NCI-H2227 (cell line): ENCODE data around the gene LRCH1.

ENCODE experiments used
- DNase-seq: peaks from one replicate; lab custom pipeline; 2025; ENCODE audit not compliant: unreplicated experiment; lab: John Stamatoyannopoulos, UW

LRCH1 gene

DNA sequence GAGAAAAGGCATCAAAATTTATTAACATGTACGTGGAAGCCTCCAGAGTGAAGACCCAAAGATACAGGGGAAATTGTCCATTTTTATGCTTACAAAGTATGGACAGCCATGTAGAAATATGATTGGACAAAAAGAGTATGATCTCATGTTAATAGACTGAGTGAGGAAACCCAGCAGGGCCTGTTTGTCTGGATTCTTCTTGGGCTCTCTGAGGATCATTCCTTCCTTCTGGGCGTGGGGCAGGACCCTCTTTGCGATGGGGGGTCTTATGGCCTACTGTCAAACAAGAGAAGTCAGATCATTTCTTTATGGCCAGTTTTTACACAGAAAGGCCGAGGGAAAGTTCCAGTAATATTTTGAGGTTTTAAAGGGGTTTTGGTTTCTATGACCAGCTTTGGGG, 133.2 kb downstream of the LRCH1 start:
- DNase-seq = no peak

DNA sequence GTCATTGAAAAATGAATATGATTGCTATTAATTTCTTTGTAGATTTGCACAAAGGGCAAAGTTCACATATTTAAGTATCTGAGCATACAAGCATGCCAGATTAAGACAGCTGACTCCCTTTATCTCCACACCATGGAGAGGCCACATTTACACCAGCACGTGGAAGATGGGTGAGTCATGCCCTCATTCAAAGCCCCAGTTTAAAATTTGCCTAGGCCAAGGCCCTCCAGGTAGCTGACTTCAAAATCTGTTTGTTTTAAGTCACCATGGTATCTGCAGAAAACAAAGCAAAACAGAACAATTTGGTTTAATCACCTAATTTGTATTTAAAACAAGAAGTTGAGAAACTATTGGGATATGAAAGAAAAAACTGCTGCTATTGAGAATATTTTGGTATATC, 134.8 kb downstream of the LRCH1 start:
- no peak for DNase-seq

DNA sequence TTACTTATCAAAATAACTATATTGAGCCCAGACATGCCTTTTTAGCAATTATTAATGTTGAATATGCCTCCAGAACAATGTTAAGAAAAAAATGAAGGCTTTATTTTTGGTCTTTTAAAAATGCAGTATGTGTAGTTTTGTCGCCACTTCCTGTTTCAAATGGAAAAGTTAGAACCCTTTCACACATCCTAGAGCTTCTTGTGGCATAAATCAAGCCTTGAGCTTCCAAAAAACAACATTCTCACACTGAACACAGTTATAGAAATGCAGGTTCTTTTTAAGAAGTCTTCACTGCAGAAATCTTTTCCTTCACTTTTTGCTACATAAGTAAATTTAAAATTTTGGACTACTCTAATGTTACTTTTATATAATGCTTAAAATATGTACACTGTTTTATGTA, 135.3 kb downstream of the LRCH1 start:
- DNase-seq = no peak

DNA sequence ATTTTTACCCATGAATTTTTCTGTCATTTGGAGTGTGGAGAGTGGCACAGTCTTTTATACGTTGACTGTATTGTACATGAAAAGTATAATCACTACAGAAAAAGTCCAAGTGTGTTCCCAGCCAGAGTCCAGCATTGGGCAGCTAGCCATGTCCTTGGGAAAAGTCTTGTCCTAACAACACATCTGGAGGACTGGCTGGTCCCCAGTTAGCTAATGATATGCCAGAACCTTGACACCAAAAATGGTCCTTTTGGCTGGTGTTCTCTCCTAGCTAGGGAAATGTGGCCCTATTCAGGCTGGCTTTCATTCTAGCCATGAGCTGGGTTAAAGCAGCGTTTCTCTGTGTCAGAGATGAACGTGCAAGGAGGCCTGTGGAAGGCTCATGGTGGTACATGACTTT, 145.0 kb downstream of the LRCH1 start:
- no peak for DNase-seq

DNA sequence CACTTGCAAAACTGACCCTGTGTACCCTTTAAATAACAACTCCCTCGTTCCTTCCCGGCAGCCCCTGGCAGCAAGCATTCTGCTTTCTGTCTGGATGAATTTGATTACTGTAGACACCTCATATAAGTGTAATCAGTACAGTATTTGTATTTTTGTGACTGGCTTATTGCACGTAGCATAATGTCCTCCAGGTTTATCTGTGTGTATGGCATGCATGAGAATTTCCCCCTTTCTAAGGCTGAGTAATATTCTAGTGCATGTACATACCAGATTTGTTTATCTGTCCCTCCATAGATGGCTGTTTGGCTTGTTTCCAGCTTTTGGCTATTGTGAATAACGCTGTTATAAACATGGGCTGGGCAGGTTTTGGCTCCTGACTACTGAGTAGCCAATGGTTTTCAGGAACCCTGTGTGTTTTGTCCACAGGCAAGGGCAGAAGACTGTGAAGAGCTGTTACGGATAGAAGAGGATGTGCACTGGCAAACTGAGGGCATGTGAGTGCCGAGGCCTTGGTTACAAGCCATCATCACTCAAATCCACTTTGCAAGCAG, 146.0 kb downstream of the LRCH1 start:
- DNase-seq = no peak

DNA sequence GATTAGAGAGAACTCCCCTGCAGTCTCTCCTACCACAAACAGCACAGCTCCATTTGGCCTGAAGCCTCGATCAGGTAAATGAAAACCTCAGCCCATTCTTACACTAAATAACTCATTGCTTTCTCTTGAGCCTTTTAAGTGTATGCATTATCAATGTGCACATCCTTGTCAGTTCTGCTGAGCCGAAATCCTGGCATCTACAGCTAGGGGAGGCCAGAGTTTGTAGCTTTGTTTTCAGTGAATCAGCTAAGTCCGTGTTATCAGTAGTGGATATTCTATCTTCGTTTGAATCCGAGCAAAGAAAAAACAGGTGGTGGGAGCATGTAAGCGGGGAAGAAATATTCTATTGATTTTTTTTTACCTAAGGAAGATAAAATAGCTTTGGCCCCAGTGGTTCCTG, 159.6 kb downstream of the LRCH1 start:
- no peak for DNase-seq

DNA sequence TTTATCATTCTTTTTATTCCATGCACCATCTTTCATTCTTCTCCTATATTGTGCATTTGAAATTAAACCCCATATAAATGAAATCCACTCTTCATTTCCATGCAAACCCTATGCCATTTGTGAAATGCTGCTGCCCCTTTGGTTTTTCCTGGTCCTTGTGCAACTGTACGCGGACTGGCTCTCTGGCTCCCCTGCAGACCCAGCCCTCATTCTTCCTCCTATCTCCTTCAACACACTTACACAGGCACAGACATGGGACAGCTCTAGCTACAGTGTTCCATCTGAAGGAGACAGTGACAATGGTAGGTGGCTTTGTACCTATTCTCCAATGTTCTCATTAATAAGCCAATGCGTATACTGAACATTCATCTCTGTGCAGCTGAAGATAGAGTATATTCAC, 162.4 kb downstream of the LRCH1 start:
- DNase-seq = no peak

DNA sequence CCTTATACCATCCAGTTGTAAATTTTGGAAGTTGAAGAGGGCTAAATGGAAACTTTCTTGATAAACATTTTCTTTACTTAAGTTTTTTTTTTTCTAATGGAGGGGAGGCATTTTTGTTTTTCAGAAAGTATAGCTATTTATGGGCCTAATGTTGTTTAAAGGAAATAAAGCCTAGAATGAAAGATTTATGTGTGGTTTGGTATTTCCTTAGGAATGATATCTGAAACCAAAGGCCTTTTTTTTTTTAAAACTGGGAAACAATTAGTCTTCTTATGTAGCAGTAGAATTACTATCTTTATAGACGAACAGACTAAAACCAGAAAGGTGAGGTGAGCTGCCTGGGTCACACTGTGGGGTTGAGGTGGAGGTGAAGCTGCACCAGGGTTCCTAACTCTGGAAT, 163.9 kb downstream of the LRCH1 start:
- no peak for DNase-seq

DNA sequence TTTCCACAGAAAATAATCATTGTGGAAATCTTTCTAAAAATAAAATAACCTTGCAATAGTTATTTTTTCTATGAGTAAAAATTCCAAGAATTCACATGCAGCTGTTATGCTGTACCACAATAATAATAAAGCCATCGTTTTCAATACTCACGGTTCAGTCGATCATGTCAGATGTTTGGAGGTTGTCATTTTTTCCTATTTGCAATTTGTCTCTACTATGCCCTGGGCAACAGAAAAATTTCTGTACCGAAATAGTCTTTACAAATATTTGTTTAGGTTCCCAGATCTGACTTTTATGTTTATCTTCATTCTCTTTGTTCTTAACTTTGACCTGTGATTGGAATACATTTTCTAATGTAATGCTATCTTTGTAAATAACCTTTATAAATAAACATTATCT, 164.3 kb downstream of the LRCH1 start:
- no peak for DNase-seq

DNA sequence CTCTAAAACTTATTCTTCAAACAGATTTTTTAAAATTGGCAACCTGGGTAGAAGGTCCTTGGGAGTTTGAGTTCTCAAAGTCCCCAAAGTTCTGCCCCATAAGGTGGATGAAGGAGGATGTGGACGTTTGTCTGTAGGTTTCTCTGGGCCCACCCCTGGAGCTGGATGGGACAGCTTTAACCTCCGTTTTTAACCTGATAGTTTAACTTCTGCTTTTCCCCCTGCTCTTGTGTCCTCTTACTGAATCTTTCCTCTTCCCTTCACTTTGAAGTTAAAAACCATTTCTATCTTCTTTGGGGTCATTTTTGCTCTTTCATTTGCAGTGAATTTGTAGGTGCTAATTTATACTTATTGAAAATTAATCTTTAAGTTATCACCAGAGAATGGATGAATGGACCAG, 164.9 kb downstream of the LRCH1 start:
- no peak for DNase-seq

DNA sequence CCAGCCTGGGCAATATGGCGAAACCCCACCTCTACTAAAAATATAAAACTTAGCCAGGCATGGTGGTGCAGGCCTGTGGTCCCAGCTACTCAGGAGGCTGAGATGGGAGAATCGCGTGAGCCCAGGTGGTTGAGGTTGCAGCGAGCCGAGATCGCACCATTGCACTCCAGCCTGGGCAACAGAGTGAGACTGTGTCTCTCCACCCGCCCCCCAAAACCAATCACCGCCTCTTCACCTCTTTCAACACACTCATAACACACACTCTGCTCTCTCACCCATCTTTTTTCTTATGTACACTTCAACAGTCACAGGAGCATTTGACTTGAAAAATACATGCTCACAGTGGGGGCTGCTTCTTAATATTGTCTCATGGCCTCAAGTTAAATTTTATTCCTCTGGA, 167.2 kb downstream of the LRCH1 start:
- DNase-seq = no peak

DNA sequence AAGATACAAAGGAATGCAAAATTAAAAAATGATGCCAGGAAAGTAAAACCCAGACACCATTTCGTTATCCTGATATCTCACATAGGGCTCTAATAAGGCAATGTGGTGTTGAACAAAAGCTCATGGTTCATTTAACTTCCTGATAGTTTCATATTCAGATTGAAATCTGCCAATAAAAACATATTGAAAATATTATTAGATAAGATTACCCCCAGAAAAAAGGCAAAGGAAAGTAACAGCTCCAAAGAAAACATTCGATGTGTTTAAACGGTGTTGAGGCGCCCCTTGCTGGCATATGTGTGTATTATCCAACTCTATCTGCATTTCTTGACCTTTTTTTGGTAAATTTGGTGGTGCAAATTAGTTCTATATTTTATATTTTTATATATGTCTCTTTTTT, 168.1 kb downstream of the LRCH1 start:
- DNase-seq = peak; percentile 22

DNA sequence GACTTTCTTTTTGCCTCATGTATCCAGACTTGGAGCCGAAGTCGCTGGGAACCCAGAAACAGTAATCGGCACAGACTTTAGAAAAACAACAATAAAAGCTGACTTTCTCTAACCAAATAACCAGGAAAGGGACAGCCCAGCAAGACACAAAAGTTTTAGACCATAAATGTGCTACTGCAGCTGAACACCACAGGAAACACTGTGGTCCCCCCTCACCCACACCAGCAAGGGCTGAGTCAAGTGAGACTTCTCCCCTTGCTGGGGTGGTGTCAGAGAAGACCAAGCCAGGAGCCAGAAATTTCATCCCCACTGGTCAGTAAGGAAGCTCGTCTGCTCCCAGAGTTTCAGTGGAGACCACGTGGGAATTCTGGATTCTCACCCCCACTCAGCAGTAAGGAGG, 173.4 kb downstream of the LRCH1 start:
- no peak for DNase-seq

DNA sequence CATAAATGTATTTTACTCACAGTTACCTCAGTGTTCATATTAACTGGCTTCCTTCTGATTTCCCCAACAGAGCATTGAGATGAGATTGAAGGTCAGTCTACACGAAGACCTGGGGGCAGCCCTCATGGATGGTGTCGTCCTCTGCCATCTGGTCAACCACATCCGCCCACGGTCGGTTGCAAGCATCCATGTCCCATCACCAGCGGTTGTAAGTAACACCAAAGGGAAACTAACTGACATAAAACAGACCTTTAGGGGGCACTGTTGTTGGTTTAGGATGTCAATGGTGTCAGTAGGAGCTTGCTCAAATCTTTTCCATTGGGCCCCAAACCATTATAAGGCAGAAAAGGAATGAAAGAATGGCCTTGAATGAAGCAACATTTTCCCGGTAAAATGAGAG, 175.8 kb downstream of the LRCH1 start:
- peak; percentile 0 for DNase-seq

DNA sequence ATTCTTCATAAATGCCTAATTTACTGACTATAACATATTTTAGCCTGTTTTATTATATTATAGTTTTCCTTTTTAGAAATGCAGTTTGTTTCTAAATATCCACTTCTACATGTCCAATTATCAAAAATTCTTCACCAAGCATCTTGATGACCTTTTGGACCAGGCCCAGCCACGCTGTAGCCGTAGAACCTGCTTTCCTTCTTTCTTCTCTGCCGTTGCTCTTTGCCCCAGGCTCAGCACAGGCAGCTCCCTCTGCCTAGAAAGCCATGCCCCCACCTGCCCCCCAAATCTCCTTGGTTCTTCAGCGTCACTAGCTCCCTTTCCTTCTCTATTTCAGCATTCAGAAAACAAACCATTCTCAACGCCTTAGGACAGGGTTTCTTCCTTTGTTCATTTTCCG, 178.6 kb downstream of the LRCH1 start:
- no peak for DNase-seq

DNA sequence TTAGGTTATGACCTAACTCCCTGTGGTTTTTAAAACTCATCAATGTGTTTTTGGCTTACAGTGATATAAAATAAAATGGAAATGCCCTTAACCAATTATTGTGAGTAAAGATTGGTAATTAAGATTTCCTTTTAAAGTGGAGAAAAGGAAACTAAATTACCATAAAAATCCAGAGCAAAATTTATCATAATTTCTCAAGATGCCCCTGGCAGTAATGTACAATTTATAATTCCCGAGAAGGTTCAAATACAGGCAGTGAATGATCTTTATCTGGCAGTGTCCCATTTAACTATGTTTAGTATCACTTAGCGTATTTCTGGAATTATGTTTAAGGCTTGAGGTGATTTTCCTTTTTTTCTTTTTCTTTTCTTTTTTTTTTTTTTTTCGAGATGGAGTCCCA, 182.5 kb downstream of the LRCH1 start:
- no peak for DNase-seq

DNA sequence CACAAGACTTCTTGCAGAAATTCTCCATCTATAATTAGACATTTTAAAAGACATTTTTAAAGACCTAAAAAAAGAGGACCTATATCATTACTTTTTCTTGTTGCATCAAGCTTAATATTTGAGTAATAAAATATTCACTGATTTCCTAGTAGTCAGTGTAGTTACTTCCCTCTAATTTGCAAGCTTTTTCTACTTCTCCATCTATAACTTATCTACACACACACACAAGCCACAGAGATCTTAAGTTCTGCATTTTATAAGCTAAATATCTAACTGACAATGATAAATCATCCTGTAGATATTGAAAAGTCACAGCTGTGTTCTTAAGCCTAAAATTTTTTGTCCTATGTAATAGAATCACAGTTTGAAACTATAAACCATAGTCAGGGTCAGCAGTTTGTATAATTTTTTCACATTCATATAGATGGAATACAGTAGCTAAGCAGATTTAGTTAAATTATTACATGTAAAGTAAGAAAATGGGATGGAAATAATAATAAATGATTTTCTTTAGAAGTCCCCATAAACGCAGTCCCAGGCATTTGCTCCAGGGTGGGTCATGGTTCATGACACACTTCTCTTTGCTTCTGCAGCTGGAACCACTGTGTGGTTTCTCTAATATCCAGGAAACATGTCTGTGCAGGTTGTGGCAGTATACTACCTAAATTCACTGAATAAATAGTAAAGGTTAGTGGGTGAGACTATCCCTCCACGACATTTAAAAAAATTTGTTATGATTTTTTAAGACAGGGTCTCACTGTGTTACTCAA, 183.8 kb downstream of the LRCH1 start:
- DNase-seq = no peak

DNA sequence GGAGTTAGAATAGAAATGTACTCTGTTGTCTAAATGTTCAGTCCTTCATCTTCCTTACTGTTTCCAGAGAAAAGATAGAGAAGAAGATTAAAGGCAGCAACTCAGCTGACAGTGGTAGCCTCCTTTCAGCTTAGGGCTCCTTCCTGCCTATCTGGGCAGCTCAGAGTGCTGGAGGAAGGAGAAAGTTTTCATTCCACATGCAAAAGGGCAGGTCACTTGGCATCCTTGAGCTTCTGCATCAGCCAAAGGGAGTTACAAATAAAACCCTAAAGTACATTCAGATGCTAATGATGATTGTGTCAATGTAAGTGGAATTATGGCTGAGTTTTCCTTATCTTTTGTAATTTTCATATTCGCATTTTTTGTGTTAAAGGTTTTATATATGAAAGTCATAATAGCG, 185.1 kb downstream of the LRCH1 start:
- no peak for DNase-seq

DNA sequence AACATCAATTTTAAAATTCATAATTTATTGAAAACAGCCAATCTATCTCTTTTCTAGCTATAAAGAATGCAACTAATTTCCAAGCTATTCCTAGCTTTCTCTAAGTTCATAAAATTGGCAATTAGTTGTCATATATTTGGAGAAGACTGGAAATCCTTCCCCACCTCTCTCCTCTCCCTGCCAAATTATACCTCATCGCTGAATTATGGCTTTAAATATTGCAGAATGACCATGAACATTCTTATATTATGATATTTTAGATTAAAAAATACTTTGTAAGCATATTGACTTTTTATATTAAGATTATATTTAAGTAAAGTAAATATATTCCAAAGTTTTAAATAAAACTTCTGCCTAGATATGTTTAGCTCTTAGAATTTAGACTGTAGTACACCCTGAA, 185.8 kb downstream of the LRCH1 start:
- no peak for DNase-seq

DNA sequence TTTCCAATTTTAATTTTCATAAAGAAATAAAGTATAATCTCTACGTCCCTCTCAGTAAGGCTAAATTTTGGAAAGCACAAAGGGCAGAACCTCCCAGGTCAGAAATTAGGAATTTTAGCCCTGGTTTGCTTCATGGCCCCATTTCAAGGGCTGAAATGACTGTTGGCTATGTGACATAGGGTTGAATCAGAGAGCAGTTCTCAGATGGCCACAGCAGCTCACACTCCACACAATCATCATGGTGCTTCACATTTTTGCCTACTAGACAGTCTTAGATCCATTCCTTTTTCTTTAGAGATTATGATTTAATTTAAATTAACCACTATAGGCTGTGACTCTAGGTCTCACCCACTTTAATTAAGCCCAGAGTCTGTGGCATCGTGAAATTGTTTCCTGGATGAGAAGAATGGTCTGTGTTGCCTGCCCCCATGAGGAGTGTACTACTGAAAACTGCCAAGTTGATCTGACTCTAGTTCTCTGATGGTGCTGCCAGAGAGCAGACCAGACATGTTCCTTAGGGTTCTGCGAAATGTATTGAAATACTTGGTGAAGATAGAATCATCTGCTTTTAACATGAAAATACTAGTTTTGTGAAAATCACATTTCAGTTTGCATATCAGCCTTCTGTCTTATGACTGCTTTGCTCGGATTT, 186.6 kb downstream of the LRCH1 start:
- DNase-seq = no peak

DNA sequence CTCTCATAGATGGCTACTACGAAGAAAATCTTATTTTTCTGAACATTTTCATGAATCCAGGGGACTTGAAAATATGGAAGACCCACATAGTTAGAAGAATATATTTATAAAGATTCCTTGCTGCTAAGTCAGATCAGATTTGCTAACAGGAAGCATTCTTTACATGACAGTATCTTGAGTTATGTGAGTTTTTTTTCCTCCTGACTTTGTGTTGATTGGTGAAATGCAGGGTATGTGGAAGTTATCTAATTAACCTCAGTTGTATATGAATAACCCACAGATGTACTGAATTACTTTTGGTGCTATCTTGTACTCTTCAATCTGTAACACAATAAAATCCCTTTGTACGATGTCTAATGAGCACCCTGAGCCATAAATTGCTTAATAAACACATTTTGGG, 190.2 kb downstream of the LRCH1 start:
- no peak for DNase-seq

DNA sequence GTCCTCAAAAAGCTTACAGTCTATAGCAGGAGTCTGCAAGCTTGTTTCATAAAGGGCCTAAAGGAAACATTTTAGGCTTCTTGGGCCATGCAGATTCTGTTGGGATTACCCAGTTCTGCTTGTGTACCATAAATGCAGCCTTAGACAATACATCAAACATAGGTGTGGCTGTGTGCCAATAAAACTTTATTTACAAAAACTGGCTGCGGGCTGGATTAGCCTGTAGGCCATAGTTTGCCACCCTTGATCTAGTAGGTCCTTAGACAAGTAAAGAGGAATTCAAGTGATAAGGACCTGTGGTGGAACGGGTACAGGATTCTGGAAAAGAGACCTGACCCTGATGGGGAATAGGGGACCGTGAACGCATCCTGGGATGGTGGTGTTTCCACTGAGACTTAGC, 192.1 kb downstream of the LRCH1 start:
- DNase-seq = no peak

DNA sequence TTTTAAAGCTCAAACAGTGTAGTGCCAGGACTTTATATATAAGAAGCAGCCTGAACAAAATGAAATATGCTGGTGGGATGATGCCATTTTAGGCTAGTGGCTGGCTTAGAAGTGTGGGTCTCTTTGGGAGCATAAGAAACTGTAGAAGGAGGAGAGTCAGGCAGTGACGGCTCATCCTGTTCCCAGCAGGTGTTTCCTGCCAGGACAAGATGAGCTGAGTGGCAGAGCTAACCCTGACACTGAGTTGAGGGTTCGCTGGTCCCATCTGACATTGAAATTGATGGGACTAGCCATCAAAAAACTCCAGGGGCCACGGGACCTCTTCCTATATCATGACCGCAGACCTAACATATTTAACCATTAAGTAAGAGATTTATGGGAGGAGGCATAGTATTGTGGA, 192.7 kb downstream of the LRCH1 start:
- no peak for DNase-seq
